ENCODE results near the gene DHCR7.
A peak's percentile ranks its signal among the peaks of the same experiment; 100 is the strongest.
"Not testable (repeated sequence)": the region's sequence is repeated elsewhere in the genome, so short reads cannot be mapped to it uniquely, and the experiment has no call there.

The DHCR7 gene

GRCh38 chr11:71425409-71425808, 22.8 kb downstream of the DHCR7 start:
- H3K27ac ChIP-seq (replicated peaks), result no peak overlapping the region
- no peaks in the 10 kb centered on the region for H3K27me3 ChIP-seq (ENCODE audit: insufficient read depth, poor library complexity, severe bottlenecking)
- no peak for DNase-seq (ENCODE audit: low read depth in 1 of 2, low spot score in 1 of 2)
- H3K4me3 ChIP-seq (replicated peaks; ENCODE audit: insufficient read depth, low read length), result no peak overlapping the region
- TF ChIP-seq GABPA (IDR thresholded peaks at IDR 0.05; ENCODE audit: low read depth) (no peak), SPI1 (IDR thresholded peaks at IDR 0.05; ENCODE audit: borderline replicate concordance, low read depth) (no peak)

GRCh38 chr11:71423181-71423790, 24.9 kb downstream of the DHCR7 start:
- Histone ChIP-seq H3K27ac (replicated peaks) (no peak overlapping the region), H3K27me3 (ENCODE audit: insufficient read depth, poor library complexity, severe bottlenecking) (no peaks in the 10 kb centered on the region), H3K4me3 (replicated peaks; ENCODE audit: insufficient read depth, low read length) (no peak overlapping the region)
- DNase-seq (ENCODE audit: low read depth in 1 of 2, low spot score in 1 of 2), result no peak
- TF ChIP-seq POLR2AphosphoS5 (IDR thresholded peaks at IDR 0.05; ENCODE audit: low read depth) (no peak), CTCF (IDR thresholded peaks at IDR 0.05; ENCODE audit: insufficient read depth, low read length) (no peak), SPI1 (IDR thresholded peaks at IDR 0.05; ENCODE audit: borderline replicate concordance, low read depth) (no peak), GABPA (IDR thresholded peaks at IDR 0.05; ENCODE audit: low read depth) (no peak), REST (IDR thresholded peaks at IDR 0.05; ENCODE audit: insufficient replicate concordance, low read depth) (no peak)

GRCh38 chr11:71422318-71422717, 25.9 kb downstream of the DHCR7 start:
- not testable (repeated sequence) for H3K4me3 ChIP-seq (replicated peaks; ENCODE audit: insufficient read depth, low read length); H3K27me3 ChIP-seq (ENCODE audit: insufficient read depth, poor library complexity, severe bottlenecking); DNase-seq (ENCODE audit: low read depth in 1 of 2, low spot score in 1 of 2); H3K27ac ChIP-seq (replicated peaks)

- TF ChIP-seq SPI1 (IDR thresholded peaks at IDR 0.05; ENCODE audit: borderline replicate concordance, low read depth), result no peak
- TF ChIP-seq REST (IDR thresholded peaks at IDR 0.05; ENCODE audit: insufficient replicate concordance, low read depth), result no peak
- no peak for TF ChIP-seq POLR2AphosphoS5 (IDR thresholded peaks at IDR 0.05; ENCODE audit: low read depth)
- Histone ChIP-seq H3K27ac (replicated peaks) (no peak overlapping the region), H3K27me3 (ENCODE audit: insufficient read depth, poor library complexity, severe bottlenecking) (no peaks in the 10 kb centered on the region), H3K4me3 (replicated peaks; ENCODE audit: insufficient read depth, low read length) (no peak overlapping the region)
- no peak for DNase-seq (ENCODE audit: low read depth in 1 of 2, low spot score in 1 of 2)
Measured at GRCh38 chr11:71421392-71421950, 26.7 kb downstream of the DHCR7 start.

GRCh38 chr11:71420455-71421241, 27.5 kb downstream of the DHCR7 start:
- DNase-seq (ENCODE audit: low read depth in 1 of 2, low spot score in 1 of 2), result peak in 1 of 2 experiments; percentile 41
- no peak overlapping the region for H3K4me3 ChIP-seq (replicated peaks; ENCODE audit: insufficient read depth, low read length)
- TF ChIP-seq REST (IDR thresholded peaks at IDR 0.05; ENCODE audit: insufficient replicate concordance, low read depth) (no peak), GABPA (IDR thresholded peaks at IDR 0.05; ENCODE audit: low read depth) (no peak), CTCF (IDR thresholded peaks at IDR 0.05; ENCODE audit: insufficient read depth, low read length) (peak; percentile 62), SPI1 (IDR thresholded peaks at IDR 0.05; ENCODE audit: borderline replicate concordance, low read depth) (no peak), POLR2AphosphoS5 (IDR thresholded peaks at IDR 0.05; ENCODE audit: low read depth) (no peak)
- H3K27ac ChIP-seq (replicated peaks), result no peak overlapping the region
- H3K27me3 ChIP-seq (ENCODE audit: insufficient read depth, poor library complexity, severe bottlenecking), result no peaks in the 10 kb centered on the region
